GM12873 (cell line): Measurements from ENCODE around the gene FGD5.

Experiments
- TF ChIP-seq, protein P1 (sequence below): IDR thresholded peaks from 2 replicates; pipeline ENCODE4 v1.5.1; 2012; ENCODE audit warnings: low read depth, mild to moderate bottlenecking, moderate library complexity, low read length, control low read depth; ENCODE audit not compliant: insufficient read depth; ENCODE audit errors: missing control alignments

The FGD5 gene

DNA sequence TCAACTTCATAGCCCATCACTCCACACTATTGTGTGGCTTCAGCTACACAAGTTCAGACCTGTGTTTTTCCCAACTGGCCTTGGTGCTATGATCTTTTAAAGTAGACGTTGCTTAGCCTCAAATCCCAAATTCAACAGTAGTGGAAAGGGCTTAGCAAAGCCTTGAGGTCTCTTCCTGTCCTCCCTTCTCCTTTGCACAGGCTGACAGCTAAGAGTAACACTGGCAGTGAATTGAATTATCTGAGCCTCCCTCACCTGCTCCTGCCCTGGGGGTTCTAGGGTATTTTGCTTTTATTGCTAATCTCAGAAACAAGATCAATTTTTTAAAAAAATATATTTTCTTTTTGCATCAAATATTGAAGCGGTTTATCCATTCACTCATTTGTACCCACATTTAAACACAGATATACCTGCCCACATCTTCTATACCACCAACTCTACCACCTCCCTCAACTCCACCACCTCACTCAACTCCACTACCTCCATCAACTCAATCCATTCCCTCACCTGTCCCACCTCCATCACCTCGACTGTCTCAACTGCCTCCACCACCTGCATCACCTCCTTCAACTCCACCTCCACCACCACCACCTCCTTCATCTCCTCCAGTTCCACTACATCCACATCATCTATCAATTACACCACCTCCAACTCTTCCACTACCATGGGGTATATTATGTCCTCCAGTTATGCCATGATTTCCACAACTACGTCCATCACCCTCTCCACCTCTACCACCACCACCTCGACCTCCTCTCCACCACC is 10.1 kb upstream of the FGD5 start:
- TF ChIP-seq, protein P1, sequence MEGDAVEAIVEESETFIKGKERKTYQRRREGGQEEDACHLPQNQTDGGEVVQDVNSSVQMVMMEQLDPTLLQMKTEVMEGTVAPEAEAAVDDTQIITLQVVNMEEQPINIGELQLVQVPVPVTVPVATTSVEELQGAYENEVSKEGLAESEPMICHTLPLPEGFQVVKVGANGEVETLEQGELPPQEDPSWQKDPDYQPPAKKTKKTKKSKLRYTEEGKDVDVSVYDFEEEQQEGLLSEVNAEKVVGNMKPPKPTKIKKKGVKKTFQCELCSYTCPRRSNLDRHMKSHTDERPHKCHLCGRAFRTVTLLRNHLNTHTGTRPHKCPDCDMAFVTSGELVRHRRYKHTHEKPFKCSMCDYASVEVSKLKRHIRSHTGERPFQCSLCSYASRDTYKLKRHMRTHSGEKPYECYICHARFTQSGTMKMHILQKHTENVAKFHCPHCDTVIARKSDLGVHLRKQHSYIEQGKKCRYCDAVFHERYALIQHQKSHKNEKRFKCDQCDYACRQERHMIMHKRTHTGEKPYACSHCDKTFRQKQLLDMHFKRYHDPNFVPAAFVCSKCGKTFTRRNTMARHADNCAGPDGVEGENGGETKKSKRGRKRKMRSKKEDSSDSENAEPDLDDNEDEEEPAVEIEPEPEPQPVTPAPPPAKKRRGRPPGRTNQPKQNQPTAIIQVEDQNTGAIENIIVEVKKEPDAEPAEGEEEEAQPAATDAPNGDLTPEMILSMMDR, result no peak

DNA sequence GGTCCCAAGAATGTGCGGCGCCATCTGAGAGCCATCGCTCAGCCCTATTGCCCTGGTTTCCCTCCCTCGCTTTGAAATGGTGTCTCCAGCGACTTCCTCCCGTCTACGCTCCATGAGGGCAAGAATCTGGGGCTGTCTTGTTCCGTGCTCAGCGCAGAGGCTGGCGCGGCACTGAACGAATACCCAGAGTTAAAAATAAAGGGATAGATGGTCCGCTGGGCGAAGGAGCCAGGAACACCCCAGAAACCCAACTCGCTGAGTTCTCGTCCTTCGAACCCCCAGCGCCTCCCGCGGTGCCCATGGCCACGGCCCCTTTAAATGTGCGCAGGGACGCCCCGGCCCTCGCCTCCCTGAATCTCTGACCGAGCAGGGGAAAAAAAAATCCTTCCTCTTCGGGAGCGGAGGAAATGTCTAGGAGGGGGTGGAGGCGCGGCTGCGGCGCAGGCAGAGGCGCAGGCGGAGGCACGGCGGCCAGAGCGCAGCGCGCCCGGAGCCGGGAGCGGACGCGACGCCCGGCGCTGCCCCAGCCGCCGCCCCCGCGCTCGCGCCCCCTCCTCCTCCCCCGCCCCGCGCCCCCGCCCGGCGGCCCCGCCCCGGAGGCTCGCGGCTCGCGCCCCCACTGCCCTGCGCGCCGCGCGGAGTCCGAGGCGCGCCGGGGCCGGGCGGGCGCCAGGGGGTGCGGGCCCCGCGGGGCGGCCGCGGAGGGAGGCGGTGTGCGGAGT is 8.5 kb upstream of the FGD5 start:
- TF ChIP-seq, protein P1, result no peak

DNA sequence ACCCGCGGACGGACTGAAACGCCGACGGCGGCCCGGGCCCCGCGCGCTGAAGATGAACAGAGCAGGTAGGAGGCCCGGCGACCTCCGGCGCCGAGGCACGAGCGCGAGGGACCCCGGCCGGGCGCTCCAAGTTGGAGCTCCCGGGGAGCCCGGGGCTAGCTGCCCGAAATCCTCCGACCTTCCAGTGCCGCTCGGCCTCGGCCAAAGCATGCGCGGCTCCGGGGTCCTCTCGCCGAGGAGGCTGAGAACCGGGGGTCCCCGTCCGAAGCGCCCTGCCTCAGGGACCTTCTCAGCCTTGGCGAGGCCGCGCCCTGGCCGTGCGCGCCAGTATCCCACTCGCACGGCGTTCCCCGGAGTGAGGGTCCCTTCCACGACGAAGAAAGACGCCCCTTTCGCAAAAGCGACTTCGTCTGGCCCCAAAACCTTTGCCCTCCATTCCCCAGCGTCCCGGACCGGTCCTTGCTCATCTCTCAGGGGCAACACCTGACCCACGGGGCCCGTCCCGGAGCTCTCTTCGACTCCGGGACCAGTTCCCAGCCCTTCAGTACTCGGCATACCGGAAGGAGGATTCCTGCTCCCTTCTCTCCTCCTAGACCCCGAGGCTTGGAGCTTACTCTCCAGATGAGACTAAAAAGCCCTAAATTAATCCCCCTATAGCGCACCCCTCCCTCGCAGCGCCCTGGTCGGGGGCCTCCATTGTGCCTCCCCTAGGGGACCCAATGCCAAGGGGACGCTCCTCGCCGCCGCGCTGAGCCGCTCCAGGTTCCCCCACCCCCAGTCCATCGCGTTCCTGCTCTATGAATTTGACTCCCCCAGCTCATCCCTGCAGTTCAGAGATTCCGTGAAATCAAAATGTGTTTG is 7.7 kb upstream of the FGD5 start:
- TF ChIP-seq, protein P1, result no peak

DNA sequence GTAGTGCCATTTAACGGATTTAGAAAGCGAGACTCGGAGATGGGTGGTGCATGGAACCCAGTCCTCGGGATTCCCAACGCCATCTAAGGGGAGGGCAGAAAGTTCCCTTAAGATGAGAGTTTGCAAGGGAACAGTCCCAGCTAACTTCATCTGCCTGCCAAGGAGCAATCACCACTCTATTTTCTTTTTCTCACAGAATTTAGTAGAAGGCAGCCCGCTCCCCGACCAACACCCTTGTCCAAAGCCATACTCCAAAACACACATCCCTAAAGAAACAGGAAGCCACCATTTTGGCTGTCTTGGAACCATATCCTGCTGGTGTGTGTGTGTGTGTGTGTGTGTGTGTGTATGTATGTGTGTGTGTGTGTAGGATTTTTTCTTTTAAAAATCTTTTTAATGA is 7.1 kb upstream of the FGD5 start:
- TF ChIP-seq, protein P1, result no peak

DNA sequence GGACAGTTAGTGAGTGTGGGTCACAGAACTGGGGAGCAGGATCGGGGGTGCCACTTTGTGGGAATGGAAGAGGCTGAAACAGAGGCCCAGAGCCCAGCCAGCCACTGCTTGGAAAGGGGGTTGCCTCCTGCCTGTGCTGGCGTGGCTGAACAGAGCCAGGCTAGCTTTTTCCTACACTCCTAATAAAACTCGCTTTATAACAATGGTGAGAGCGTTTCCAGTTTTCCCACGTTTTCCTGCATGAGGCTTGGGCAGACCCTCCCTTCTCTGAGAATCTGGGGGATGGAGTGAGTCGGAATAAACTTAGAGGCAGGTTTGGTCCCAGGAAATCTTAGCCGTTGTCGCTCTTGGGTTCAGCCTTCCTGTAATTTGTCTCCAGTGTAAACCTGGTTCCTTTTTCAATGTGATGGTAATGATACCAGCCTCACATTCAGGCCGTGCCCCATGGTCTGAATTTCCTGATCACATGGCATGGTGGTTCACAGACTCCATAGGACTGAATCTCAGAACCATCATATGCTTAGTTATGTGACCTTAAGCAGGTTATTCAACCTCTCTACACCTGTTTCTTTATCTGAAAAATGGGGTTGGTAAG is 6.5 kb upstream of the FGD5 start:
- TF ChIP-seq, protein P1, result no peak

DNA sequence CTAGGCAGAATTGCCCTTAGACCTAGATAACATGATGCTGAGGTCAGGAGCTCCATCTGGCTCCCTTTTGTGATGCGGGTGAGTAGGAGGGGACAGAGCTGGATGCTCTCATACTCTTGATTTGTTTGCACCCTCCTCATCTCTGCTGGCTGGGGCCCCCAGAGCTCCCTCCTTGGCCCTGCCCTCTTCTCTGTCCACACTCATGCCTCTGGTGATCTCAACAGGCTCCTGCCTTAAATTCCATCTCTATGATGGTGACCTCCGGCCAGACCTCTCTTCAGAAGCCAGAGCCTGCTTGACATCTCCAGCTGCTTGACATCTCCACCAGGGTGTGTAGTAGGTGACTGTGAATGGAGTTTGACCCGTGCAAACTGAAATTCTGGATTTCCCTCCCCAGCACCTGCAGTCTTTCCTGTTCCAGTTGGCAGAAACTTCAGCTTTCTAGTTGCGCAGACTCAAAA is 4.3 kb upstream of the FGD5 start:
- TF ChIP-seq, protein P1, result no peak

DNA sequence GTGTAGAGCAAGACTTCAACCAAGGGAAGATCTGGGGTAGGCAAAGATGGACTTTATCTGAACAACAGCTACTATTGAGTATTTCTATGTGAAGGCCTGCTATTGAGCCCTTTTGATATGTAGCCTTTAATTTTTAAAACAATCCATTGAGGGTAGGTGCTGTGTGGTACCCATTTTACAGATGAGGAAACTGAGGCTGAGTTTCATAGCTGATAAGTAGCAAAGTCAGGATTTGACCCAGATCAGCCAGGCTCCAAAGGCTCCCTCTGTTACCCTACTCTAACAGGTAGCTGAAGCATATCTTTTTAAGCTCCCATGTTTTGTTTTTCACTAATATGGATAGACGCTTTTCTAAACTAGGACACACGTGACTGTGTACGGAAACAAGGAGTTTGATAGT is 2.4 kb upstream of the FGD5 start:
- TF ChIP-seq, protein P1, result no peak
